Midbrain (tissue), 1 donor: ENCODE measurements around the gene MPV17.
"Not testable (repeated sequence)": the region's sequence is repeated elsewhere in the genome, so short reads cannot be mapped to it uniquely, and the experiment has no call there.

Experiments
- DNase-seq: peaks from one replicate; lab custom pipeline; 2025; lab: John Stamatoyannopoulos, UW

The MPV17 gene

GRCh38 chr2:27322766-27323595, at the start of gene MPV17:
MPV17 (minus strand) TSS chr2:27323097; CDS start chr2:27322517, 580 bp downstream.
- DNase-seq = peak; percentile 91

- DNase-seq = no peak
These were observed 48.1 kb upstream of the MPV17 start for GRCh38 chr2:27370816-27371620.

- peak; percentile 100 for DNase-seq
These were observed 47.3 kb upstream of the MPV17 start, which contains the start of the genes EIF2B4 and SNX17 for GRCh38 chr2:27370026-27370815. EIF2B4 (minus strand) TSS chr2:27370338; CDS start chr2:27370314, 24 bp downstream. SNX17 (plus strand) TSS chr2:27370616; CDS start chr2:27370744, 128 bp downstream.

DNA sequence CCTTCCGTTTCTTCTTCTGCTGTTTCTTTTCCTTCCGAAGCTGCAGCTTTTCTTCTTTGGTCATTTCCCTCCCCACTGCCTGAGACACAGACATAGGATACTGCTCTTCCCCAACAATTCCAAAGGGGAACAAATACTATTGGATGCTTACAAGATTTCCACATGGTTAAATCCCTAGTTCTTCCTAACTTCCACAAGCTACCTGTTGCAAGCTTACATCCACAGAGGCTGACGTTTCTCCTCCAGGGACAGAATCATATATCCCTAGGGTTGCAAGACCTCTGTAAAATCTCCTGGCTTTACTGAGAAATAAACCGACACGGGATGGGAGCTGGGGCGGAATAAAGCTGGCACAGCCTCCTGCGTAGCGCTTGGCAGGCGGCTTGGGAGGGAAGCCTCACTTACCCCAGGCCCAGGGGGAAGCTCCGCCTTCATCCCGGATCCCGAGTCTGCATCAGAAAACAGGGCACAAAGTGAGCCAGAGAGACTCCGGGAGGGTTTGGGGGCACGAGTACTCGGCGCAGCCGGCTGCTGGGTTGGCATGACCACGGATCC, 46.7 kb upstream of the MPV17 start:
- DNase-seq = peak; percentile 15

- DNase-seq = no peak
These were observed 41.0 kb upstream of the MPV17 start for GRCh38 chr2:27363933-27364332.

DNA sequence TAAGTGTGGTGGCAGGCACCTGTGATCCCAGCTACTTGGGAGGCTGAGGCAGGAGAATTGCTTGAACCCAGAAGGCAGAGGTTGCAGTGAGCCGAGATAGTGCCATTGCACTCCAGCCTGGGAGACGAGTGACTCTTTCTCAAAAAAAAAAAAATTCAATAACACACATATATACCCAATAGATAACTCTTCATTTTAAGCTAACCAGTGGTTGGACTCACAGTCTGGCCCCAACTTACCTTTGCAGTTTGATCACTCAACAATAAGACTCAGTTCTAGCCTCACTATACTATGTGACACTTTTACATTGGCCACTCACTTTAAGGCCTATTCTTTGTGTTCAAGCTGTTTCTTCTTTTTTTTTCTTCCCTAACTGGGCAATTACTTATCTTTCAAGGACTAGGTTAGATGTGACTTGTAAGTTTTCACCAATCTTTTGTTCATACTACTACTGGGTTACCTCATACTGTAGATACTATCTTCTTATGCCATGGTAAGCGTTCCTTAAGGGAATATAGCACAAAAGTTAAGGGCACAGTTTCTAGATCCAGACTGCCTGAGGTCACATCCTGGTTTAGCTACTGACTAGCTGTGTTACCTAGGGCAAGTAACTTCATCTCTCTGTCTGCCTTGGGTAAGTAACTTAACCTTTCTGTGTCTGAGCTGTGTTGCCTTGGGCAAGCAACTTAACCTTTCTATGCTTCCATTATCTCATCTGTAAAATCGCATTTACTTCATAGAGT, 40.0 kb upstream of the MPV17 start:
- no peak for DNase-seq

DNA sequence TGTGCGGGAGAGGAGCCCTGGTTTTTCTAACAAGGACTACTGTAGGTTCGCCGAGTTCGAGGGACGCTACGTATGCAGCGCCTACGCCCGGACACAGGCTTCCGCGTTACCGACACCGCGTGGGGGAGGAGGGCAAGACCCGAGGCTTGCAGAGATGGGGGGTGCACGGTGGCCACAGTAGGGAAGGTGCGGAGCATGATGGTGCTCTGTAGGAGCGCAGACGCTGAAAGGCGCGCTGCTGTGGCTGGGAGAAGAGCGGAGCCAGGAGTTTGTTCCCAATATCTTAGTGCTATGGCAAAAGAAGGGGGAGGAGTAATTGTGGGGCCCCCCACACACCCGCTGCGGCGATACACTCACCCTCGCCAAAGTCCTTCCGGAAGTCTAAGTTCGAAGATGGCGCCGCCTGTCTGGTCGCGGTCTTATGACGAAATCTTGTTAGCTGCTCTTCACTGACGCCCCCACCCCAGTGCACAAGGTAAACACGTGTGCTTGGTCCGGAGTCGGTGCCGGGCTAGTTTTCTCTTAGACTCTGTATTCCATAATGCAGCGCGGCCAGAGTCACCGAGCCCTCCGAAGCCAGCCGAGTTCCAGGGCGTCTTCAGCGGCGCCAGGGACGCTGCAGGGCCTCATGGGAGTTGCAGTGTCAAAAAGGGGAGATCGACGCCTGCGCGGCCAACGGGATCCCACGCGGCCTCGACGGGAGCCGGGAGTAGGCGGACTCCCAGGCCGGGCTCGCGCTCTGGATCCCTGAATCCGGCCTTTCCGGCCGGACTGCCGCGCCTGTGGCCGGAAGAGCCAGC, 33.7 kb upstream of the MPV17 start, which contains the start of gene GTF3C2:
TSS of gene GTF3C2 (minus strand) at position 383 of the 800 bp plus-strand sequence. CDS start 13,210 bp downstream, outside the sequence.
- peak; percentile 99 for DNase-seq

GRCh38 chr2:27356056-27356381, 33.1 kb upstream of the MPV17 start:
- no peak for DNase-seq

DNA sequence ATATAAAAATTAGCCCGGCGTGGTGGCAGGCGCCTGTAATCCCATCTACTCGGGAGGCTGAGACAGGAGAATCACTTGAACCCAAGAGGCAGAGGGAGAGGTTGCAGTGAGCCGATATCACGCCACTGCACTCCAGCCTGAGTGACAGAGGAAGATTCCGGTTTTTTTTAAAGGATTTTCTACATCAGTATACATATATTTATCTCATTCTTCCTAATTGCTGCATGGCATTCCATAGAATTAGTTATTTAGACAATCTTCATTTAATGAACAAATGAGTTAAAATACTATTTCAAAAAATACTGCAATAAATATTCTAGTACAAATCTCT, 31.7 kb upstream of the MPV17 start:
- no peak for DNase-seq

DNA sequence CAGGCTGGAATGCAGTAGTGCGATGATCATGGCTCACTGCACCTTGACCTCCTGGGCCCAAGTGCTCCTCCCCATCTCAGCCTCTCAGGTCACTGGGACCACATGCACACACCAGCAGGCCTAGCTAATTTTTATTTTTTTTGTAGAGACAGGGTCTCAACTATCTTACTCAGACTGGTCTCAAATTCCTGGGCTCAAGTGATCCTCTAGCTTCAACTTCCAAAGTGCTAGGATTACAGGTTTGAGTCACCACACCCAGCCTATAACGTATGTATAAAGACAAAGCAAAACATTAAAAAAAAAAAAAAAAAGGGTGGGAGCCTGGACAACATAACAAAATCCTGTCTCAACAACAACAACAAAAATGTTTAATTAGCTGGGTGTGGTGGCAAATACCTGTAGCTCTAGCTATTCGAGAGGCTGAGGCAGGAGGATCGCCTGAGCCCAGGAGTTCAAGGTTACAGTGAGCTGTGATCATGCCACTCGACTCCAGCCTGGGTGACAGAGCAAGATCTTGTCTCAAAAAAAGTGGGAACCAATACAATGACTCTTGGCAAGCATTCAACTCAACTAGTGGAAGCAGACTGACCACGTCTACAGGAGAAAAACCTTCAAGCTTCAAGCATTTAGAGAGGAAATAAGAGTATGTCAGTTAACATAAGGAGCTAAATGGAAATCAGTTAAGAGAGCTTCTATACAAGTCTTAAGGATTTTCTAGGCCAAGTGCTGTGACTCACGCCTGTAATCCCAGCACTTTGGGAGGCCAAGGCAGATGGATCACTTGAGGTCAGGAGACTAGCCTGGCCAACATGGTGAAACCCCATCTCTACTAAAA, 31.1 kb upstream of the MPV17 start:
- no peak for DNase-seq

DNA sequence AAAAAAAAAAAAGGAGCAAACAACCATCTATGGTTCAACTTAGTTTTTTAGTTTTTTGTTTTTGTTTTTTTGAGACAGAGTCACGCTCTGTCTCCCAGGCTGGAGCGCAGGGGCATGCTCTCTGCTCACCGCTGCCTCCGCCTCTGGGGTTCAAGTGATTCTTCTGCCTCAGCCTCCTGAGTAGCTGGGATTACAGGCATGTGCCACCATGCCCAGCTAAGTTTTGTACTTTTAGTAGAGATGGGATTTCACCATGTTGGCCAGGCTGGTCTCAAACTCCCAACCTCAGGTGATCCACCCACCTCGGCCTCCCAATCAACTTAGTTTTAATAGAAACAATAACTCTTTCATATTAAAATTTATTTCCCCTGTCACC, 30.5 kb upstream of the MPV17 start:
- DNase-seq = not testable (repeated sequence)

GRCh38 chr2:27351802-27352598, 29.1 kb upstream of the MPV17 start:
- DNase-seq = no peak

DNA sequence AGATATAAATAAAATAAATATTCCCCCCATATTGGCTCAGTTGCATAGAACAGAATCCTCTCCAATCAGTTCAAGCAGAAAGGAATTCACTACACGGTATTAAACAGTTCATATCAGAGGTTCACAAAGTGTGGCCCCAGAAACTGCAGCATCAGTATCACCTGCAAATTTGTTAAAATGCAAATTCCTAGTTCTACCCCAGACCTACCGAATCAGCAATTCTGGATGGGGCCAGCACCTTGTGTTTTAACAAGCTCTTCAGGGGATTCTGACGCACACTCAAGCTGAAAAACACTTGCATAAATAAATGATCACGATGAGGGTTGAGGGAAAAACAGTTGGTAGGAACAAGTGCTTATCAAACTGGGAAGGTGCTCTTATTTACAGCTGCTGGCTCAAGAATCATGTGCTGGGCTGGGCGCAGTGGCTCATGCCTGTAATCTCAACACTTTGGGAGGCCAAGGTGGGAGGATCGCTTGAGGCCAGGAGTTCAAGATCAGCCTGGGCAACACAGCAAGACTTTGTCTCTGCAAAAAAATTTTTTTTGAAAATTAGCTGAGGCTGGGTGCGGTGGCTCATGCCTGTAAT, 27.3 kb upstream of the MPV17 start:
- DNase-seq = no peak

DNA sequence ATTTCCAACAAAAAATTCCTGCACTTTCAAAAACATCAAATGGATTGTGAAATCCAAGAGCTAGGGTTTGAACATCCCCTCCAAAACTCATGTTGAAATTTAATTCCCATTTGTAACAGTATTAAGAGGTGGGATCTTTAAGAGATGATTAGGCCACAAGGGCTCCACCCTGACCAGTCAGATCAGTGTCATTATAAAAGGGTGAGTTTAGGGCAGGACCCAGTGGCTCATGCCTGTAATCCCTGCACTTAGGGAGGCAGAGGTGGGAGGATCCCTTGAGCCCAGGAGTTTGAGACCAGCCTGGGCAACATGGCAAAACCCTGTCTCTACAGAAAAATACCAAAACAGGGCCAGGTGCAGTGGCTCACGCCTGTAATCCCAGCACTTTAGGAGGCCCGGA, 24.7 kb upstream of the MPV17 start:
- DNase-seq = no peak

GRCh38 chr2:27336173-27336572, 13.3 kb upstream of the MPV17 start:
- no peak for DNase-seq

DNA sequence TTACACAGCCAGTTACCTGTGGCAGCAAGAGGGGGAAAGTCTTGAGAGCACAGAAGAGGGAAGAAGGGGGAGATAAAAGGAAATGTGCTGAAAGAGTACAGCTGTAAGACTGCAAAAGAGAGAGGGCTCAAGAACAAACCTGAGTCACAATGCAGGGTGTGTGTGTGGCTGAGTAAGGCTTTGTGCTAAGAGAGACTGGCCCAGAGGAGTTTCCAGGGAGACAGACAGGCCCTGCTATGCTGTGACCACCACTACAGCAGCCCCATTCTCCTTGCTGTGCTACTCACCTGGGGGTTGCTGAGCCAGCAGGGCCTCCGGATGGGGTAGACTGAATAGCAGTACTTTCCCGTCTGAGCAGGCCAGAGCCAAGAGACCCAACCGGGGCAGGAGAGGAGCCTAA, 12.4 kb upstream of the MPV17 start:
- DNase-seq = no peak

GRCh38 chr2:27324720-27325119, 1.8 kb upstream of the MPV17 start:
- no peak for DNase-seq

DNA sequence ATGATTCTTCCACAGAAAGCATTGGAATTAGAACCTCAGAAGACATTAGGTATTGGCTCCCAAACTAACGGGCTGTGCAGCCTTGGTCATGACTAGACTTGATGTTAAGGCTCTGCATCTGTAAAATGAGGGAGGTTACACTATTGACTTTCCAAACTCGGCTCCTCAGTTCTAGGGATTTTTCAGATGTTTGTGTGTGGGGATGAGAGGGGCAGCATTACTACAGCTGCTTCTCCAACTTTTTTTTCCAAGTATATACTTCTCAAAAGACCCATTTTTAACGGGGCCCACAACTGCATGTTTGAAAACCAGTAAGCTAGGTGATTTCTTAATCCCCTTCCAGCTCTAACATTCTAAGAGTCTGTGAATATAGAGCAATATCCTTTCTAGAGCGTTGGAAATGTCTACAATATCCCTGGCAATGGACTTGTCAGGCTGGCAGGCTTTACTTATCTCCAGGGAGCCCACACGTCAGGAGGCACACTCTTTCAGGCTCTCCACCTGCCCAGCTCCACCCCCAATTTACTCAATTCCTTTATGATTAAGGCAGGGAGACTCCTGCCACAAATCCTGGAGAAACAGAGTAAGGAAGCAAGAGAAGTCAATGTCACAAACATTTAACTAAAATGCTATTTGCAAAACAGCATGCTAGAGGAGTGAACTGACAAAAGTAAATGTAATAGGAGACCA, 844 bp upstream of the MPV17 start:
- no peak for DNase-seq
